ENCODE results near the gene SERPINB1.

The SERPINB1 gene

GRCh38 chr6:2793534-2794151, 48.0 kb downstream of the SERPINB1 start:
- Histone ChIP-seq H3K79me2 (ENCODE audit: control insufficient read depth, low read length) (peaks cover 5% of the 10 kb centered on the region; the same call in 1 of the 2 replicates), H3F3A (ENCODE audit: control insufficient read depth, insufficient read depth) (peaks cover 13% of the 10 kb centered on the region), H3K9me2 (replicated peaks; ENCODE audit: control insufficient read depth, low read length) (no peaks in the 10 kb centered on the region), H3K27me3 (ENCODE audit: control insufficient read depth, low read length) (no peaks in the 10 kb centered on the region), H4K20me1 (ENCODE audit: control insufficient read depth, insufficient read depth, low read depth, low read length) (0 out of 2 replicates have a peak, but pooled peaks cover 3% of the 10 kb centered on the region), H3K4me2 (ENCODE audit: low read length) (no peak overlapping the region), H3K4me1 (ENCODE audit: control insufficient read depth, low read length) (peaks cover 29% of the 10 kb centered on the region), H3K27ac (ENCODE audit: low read depth, low read length) (no peak overlapping the region), H3K36me3 (ENCODE audit: control insufficient read depth, low read length) (peaks cover 8% of the 10 kb centered on the region), H3K4me3 (ENCODE audit: low read length) (no peak overlapping the region), H3K9me3 (ENCODE audit: control insufficient read depth, insufficient read depth, low read length) (no peaks in the 10 kb centered on the region)
- no peak for TF ChIP-seq EZH2phosphoT487 (IDR thresholded peaks at IDR 0.05; ENCODE audit: borderline replicate concordance, low read length)
- no peak for TF ChIP-seq CTCF (IDR thresholded peaks at IDR 0.05; ENCODE audit: low read depth, low read length, poor library complexity, severe bottlenecking)

- peaks cover 5% of the 10 kb centered on the region; the same call in 1 of the 2 replicates for H3K79me2 ChIP-seq (ENCODE audit: control insufficient read depth, low read length)
- H3K9me2 ChIP-seq (replicated peaks; ENCODE audit: control insufficient read depth, low read length), result no peaks in the 10 kb centered on the region
- peaks cover 13% of the 10 kb centered on the region for H3F3A ChIP-seq (ENCODE audit: control insufficient read depth, insufficient read depth)
- no peak overlapping the region for H3K4me2 ChIP-seq (ENCODE audit: low read length)
- TF ChIP-seq EZH2phosphoT487 (IDR thresholded peaks at IDR 0.05; ENCODE audit: borderline replicate concordance, low read length), result no peak
- TF ChIP-seq CTCF (IDR thresholded peaks at IDR 0.05; ENCODE audit: low read depth, low read length, poor library complexity, severe bottlenecking), result no peak
- H3K27ac ChIP-seq (ENCODE audit: low read depth, low read length), result no peak overlapping the region
- H4K20me1 ChIP-seq (ENCODE audit: control insufficient read depth, insufficient read depth, low read depth, low read length), result 0 out of 2 replicates have a peak, but pooled peaks cover 3% of the 10 kb centered on the region
- H3K9me3 ChIP-seq (ENCODE audit: control insufficient read depth, insufficient read depth, low read length), result no peaks in the 10 kb centered on the region
- peaks cover 24% of the 10 kb centered on the region for H3K4me1 ChIP-seq (ENCODE audit: control insufficient read depth, low read length)
- H3K27me3 ChIP-seq (ENCODE audit: control insufficient read depth, low read length), result no peaks in the 10 kb centered on the region
- no peak overlapping the region for H3K4me3 ChIP-seq (ENCODE audit: low read length)
- H3K36me3 ChIP-seq (ENCODE audit: control insufficient read depth, low read length), result peaks cover 13% of the 10 kb centered on the region
Measured at GRCh38 chr6:2792330-2793110, 49.1 kb downstream of the SERPINB1 start.

GRCh38 chr6:2791450-2791974, 50.2 kb downstream of the SERPINB1 start:
- peaks cover 15% of the 10 kb centered on the region for H3K36me3 ChIP-seq (ENCODE audit: control insufficient read depth, low read length)
- no peak overlapping the region for H3K4me2 ChIP-seq (ENCODE audit: low read length)
- peaks cover 13% of the 10 kb centered on the region for H3F3A ChIP-seq (ENCODE audit: control insufficient read depth, insufficient read depth)
- 0 out of 2 replicates have a peak, but pooled peaks cover 4% of the 10 kb centered on the region for H4K20me1 ChIP-seq (ENCODE audit: control insufficient read depth, insufficient read depth, low read depth, low read length)
- H3K9me3 ChIP-seq (ENCODE audit: control insufficient read depth, insufficient read depth, low read length), result no peaks in the 10 kb centered on the region
- peaks cover 6% of the 10 kb centered on the region for H3K79me2 ChIP-seq (ENCODE audit: control insufficient read depth, low read length)
- no peaks in the 10 kb centered on the region for H3K27me3 ChIP-seq (ENCODE audit: control insufficient read depth, low read length)
- peaks cover 14% of the 10 kb centered on the region for H3K4me1 ChIP-seq (ENCODE audit: control insufficient read depth, low read length)
- H3K27ac ChIP-seq (ENCODE audit: low read depth, low read length), result no peak overlapping the region
- TF ChIP-seq EZH2phosphoT487 (IDR thresholded peaks at IDR 0.05; ENCODE audit: borderline replicate concordance, low read length) (no peak), CTCF (IDR thresholded peaks at IDR 0.05; ENCODE audit: low read depth, low read length, poor library complexity, severe bottlenecking) (no peak)
- H3K9me2 ChIP-seq (replicated peaks; ENCODE audit: control insufficient read depth, low read length), result no peaks in the 10 kb centered on the region
- H3K4me3 ChIP-seq (ENCODE audit: low read length), result no peak overlapping the region

Measured in DOHH2 (cell line).